ENCODE results near the gene TPRG1L. TPM values are rescaled to one million over a fixed set of nuclear protein-coding genes. Genes with fewer than 3 reads are reported as not detected.

The TPRG1L gene
- total RNA-seq, 1 experiment from 2014 or later = 24.0 TPM

DNA sequence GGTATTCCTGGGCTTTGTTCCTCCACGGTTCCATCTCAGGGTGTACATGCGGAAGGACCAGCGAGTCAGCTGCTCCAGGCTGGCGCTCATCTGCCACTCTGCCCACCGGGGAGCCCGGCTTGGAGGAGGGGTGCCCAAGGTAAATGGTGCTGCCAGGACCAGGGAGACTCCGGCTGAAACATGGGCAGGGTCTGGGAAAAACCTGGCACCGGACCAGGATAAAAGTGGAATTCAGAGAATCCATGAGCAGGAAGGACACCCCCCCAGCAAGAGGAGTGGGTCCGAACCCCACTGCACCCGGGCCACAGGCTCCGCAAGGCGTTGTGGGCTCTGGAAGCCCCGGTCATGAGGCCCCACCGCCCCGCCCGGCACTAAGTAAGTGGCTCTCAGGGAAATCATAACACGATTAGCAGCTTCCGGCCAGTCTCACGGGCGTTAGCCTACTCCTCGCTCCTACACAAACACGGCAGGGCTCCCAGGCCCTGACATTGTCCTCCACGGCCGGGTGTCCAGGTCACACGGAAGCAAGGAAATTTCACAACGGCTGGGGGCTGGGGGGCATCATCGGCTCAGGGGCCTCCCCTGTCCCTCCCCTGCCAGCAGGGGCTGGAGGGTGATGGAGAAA lies 34.6 kb upstream of the TPRG1L start:
- Histone ChIP-seq H3K4me2 (ENCODE audit: insufficient read depth, insufficient read length, low read length) (no peak overlapping the region), H3K56ac (ENCODE audit: insufficient read length, low read depth, low read length) (no peak overlapping the region), H2AFZ (ENCODE audit: low read length) (no peak overlapping the region), H2BK20ac (ENCODE audit: low read depth, low read length, poor library complexity, severe bottlenecking) (no peak overlapping the region), H3K27me3 (ENCODE audit: insufficient read depth, low read length) (no peaks in the 10 kb centered on the region), H2BK120ac (ENCODE audit: low read depth, low read length, poor library complexity, severe bottlenecking) (no peak overlapping the region), H4K91ac (ENCODE audit: insufficient read length, low read depth, low read length) (no peak overlapping the region), H2BK15ac (ENCODE audit: low read depth, low read length) (no peak overlapping the region), H3K9ac (ENCODE audit: extremely low read depth, insufficient read length, low read length) (no peak overlapping the region), H3K23ac (ENCODE audit: insufficient read length, low read depth, low read length) (no peak overlapping the region), H3K23me2 (ENCODE audit: insufficient read length, low read depth, low read length, poor library complexity, severe bottlenecking) (no peaks in the 10 kb centered on the region), H3K4me1 (ENCODE audit: insufficient read depth, low read length) (no peaks in the 10 kb centered on the region), H4K20me1 (ENCODE audit: control insufficient read depth, insufficient read depth, insufficient read length) (no peaks in the 10 kb centered on the region), H2AK5ac (ENCODE audit: insufficient read length, low read length) (no peak overlapping the region), H2BK5ac (ENCODE audit: insufficient read length, low read length) (no peak overlapping the region), H3K14ac (ENCODE audit: insufficient read depth, low read length) (no peak overlapping the region), H3K79me1 (ENCODE audit: insufficient read depth, low read depth, low read length, poor library complexity, severe bottlenecking) (no peaks in the 10 kb centered on the region), H2BK12ac (ENCODE audit: insufficient read length, low read depth, low read length) (no peak overlapping the region), H3K27ac (ENCODE audit: insufficient read length, low read depth, low read length) (no peak overlapping the region), H4K8ac (replicated peaks; ENCODE audit: insufficient read length, low read depth, low read length) (no peak overlapping the region), H3K9me3 (ENCODE audit: control insufficient read depth, low read depth, low read length) (peaks cover 6% of the 10 kb centered on the region), H4K5ac (ENCODE audit: insufficient read length, low read depth, low read length) (no peak overlapping the region), H3K79me2 (ENCODE audit: insufficient read depth, low read length) (no peaks in the 10 kb centered on the region), H3K18ac (ENCODE audit: insufficient read length, low read depth, low read length) (no peak overlapping the region), H3T11ph (ENCODE audit: low read length) (no peak overlapping the region), H3K4ac (ENCODE audit: low read depth, low read length) (no peak overlapping the region)
- peaks cover 0 to 5% (median 2%) of the 10 kb centered on the region in 3 experiments; a peak in 1 of 7 replicates for H3K36me3 Mint-ChIP-seq (ENCODE audit: insufficient read depth in 1 of 3, low read depth in 3 of 3)
- TF ChIP-seq, protein P1, sequence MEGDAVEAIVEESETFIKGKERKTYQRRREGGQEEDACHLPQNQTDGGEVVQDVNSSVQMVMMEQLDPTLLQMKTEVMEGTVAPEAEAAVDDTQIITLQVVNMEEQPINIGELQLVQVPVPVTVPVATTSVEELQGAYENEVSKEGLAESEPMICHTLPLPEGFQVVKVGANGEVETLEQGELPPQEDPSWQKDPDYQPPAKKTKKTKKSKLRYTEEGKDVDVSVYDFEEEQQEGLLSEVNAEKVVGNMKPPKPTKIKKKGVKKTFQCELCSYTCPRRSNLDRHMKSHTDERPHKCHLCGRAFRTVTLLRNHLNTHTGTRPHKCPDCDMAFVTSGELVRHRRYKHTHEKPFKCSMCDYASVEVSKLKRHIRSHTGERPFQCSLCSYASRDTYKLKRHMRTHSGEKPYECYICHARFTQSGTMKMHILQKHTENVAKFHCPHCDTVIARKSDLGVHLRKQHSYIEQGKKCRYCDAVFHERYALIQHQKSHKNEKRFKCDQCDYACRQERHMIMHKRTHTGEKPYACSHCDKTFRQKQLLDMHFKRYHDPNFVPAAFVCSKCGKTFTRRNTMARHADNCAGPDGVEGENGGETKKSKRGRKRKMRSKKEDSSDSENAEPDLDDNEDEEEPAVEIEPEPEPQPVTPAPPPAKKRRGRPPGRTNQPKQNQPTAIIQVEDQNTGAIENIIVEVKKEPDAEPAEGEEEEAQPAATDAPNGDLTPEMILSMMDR (conservative IDR thresholded peaks at IDR 0.05) = no peak
- H3K9me3 Mint-ChIP-seq = no peaks in the 10 kb centered on the region
- H3K4me1 Mint-ChIP-seq = peaks cover 6 to 32% of the 10 kb centered on the region in 2 experiments
- H3K27me3 Mint-ChIP-seq (ENCODE audit: low read depth) = no peaks in the 10 kb centered on the region
- H3K27ac Mint-ChIP-seq = peak overlapping the region in 1 of 3 experiments; percentile 49; a peak in 1 of 7 replicates
- no peak for DNase-seq
- no peak overlapping the region for H3K4me3 Mint-ChIP-seq
- WGBS (ENCODE audit: extremely low coverage, insufficient read length, low lambda C conversion rate) = no CpG with 5 or more reads among the region's 27 CpGs

Data from H9 (cell line).